ENCODE measurements around the gene ADM2. TPM values are rescaled to one million over a fixed set of nuclear protein-coding genes. Genes with fewer than 3 reads are reported as not detected.

Gene ADM2
- total RNA-seq, 6 donors from 2014 or later: 0.30 to 3.1 (median 1.6) TPM

DNA sequence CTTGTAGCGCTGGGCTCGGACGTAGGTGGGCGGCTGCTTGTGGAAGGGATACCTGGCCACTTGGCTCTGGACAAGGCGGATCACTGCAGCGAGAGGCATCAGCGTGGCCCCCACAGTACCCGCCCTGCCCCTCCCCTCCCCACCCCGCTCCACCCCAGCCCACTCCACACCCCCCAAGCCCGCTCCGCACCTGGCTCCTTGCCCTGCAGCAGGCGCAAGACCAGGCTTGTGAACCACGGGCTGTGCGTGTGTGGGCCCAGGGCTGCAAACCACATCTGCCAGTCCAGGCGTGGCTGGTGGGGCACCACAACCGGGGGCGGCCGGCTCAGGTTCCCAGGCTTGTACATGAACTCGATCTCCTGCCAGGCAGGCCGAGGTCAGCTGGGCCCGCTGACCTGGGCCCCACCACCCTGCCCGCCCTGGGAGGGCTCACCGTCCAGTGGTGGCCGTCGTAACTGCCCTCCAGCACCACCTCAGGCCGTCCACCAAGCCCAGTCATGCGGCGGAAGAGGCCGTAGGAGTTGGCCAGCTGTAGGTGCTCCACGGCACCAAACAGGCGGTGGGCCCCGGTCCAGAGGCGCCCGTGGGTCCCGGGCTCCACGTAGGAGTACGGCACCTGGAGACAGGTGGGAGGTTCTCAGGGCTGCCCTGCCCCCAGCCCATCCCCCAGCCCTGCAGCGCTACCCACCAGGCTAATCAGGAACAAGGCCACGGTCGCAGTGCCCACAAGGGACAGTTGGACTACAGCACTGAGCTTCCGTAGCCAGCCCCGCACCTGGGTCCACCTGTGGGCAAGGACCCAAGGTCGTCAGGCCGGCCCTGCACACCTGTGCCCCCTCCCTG lies 23.2 kb downstream of the ADM2 start:
- H3K27ac ChIP-seq: no peak overlapping the region
- H3K36me3 ChIP-seq: peaks cover 15 to 36% (median 33%) of the 10 kb centered on the region in 4 donors
- no peaks in the 10 kb centered on the region for H3K9me3 ChIP-seq
- peaks cover 19 to 35% (median 22%) of the 10 kb centered on the region in 4 donors for H3K4me1 ChIP-seq
- TF ChIP-seq, protein P1, sequence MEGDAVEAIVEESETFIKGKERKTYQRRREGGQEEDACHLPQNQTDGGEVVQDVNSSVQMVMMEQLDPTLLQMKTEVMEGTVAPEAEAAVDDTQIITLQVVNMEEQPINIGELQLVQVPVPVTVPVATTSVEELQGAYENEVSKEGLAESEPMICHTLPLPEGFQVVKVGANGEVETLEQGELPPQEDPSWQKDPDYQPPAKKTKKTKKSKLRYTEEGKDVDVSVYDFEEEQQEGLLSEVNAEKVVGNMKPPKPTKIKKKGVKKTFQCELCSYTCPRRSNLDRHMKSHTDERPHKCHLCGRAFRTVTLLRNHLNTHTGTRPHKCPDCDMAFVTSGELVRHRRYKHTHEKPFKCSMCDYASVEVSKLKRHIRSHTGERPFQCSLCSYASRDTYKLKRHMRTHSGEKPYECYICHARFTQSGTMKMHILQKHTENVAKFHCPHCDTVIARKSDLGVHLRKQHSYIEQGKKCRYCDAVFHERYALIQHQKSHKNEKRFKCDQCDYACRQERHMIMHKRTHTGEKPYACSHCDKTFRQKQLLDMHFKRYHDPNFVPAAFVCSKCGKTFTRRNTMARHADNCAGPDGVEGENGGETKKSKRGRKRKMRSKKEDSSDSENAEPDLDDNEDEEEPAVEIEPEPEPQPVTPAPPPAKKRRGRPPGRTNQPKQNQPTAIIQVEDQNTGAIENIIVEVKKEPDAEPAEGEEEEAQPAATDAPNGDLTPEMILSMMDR (IDR thresholded peaks at IDR 0.05): no peak
- TF ChIP-seq EP300 (IDR thresholded peaks at IDR 0.05) (no peak), POLR2A (IDR thresholded peaks at IDR 0.05) (no peak), POLR2AphosphoS5 (IDR thresholded peaks at IDR 0.05) (no peak)
- DNase-seq (peak in 1 of 2 donors; percentile 83), ATAC-seq (ENCODE audit: low FRiP score in 2 of 2) (no peak)
- no peak overlapping the region for H3K4me3 ChIP-seq
- H3K27me3 ChIP-seq: no peaks in the 10 kb centered on the region
- 96% methylated on average over 42 of the region's 44 CpGs; no CpG with 5 or more reads in 1 of the 2 donors for WGBS, 2 donors

DNA sequence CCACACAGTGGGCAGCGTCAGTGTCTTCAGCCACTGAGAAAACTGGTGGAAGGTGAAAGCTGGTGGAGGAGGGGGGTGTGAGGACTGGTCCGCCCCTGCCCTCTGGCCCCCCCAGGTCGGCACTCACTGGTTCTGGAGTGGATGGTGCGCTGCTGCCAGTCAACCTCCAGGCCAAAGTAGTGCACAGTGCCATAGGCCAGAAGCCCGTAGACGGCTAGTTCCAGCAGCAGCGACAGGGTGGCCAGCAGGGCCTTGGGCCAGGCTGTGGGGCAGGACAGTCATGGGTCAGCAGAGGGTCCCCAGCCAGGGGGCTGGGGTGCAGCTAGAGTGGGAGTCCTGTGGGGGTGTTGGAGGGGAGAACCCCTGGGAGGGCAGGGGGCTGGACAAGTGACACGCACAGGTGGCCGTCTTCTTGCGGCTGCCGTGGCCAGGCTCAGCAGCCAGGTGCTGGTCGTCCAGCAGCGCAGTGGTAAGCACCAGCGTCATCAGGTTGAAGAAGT lies 24.0 kb downstream of the ADM2 start:
- Histone ChIP-seq H3K4me3 (no peak overlapping the region), H3K9me3 (no peaks in the 10 kb centered on the region), H3K27ac (no peak overlapping the region), H3K27me3 (no peaks in the 10 kb centered on the region), H3K36me3 (peaks cover 15 to 36% (median 34%) of the 10 kb centered on the region in 4 donors), H3K4me1 (peaks cover 19 to 39% (median 24%) of the 10 kb centered on the region in 4 donors)
- 94 to 96% methylated on average over 11 to 13 of the region's 14 CpGs for whole genome bisulfite sequencing, 2 donors
- no peak for DNase-seq
- TF ChIP-seq, protein P1 (IDR thresholded peaks at IDR 0.05): no peak
- TF ChIP-seq POLR2AphosphoS5 (IDR thresholded peaks at IDR 0.05): no peak
- ATAC-seq (ENCODE audit: low FRiP score in 2 of 2): no peak

DNA sequence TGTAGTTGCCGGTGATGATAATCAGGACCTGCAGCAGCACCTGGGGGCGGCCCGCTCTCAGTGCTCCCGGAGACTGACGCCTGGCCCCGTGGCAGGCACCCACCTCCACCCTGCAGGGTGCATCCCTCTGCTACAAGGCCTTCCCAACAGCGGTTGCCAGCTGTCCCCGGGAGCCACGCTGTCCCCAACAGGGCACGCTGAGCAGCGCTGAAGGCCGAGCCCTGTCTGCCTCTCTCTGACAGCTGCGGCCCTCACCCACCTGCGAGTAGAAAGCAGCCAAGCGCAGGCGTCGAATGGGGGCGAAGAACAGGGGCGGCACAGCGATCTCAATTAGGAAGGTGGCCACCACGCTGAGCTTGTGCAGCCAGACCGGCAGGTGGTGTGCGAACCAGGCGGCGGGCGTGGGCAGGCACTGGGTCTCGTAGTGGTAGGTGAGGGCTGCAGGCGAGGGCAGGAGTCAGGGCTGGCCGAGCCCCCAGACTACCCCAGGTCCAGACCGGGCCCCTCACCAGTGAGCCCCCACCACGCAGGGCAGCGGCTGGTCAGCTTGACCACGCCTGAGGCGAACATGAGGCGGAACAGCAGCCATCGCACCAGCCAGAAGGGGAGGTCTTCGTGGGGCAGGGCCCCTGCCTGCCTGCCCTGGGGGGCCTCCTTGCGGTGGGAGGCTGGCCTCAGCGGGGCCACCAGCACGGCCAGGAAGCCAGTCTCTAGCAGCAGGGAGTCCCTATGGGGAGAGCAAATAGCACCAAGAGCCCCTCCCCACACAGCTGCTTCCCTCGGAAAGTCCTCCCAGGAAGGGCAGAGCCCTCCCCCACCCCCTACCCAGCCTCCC lies 24.6 kb downstream of the ADM2 start:
- WGBS, 2 donors: 92 to 96% methylated on average over 22 to 38 of the region's 41 CpGs
- TF ChIP-seq, protein P1 (IDR thresholded peaks at IDR 0.05): no peak
- TF ChIP-seq POLR2A (IDR thresholded peaks at IDR 0.05) (no peak), EP300 (IDR thresholded peaks at IDR 0.05) (no peak), POLR2AphosphoS5 (IDR thresholded peaks at IDR 0.05) (no peak)
- DNase-seq (peak in 1 of 2 donors; percentile 86), ATAC-seq (ENCODE audit: low FRiP score in 2 of 2) (no peak)
- Histone ChIP-seq H3K27me3 (no peaks in the 10 kb centered on the region), H3K4me3 (peak overlapping the region in 2 of 4 donors; percentile 81 to 99), H3K27ac (peak overlapping the region in 1 of 4 donors; percentile 91), H3K36me3 (peaks cover 15 to 40% (median 36%) of the 10 kb centered on the region in 4 donors), H3K9me3 (no peaks in the 10 kb centered on the region), H3K4me1 (peaks cover 19 to 39% (median 24%) of the 10 kb centered on the region in 4 donors)

DNA sequence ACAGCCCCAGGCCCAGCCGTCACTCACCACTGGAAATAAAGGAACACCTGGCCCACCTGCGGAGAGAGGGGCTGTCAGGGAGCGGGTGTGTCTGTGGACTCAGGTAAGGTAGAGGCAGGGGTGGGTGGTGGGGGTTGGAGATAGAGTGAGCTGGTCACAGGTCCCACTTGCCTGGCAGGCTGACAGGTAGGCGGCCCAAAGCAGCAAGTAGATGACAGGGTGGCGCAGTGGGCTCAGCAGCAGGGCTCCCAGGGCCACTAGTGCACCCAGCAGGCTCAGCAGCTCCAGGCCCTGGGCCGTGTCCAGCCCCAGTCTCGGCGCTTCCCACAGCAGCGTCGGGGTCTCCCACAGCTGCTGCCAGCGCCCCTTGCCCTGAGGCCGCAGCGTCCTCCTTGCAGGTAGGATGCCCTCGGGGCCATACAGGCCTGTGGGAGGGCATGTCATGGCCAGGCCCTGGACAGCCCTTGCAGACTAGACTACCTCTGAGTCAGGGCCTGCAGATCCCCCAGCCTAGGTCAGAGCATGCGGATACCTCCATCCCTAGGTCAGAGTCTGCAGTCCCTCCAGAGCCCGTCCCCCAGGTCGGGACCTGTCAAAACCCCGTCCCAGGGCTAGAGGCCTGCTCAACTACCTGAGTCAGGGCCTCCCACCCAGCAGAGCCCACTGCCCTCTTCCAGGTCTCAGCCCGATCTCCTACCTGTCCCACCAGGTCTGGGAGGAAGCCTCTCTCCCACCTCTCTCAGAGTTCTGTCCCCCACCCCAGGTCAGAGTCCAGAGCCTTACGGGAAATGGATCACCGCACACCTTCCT lies 25.5 kb downstream of the ADM2 start:
- DNase-seq: peak in 1 of 2 donors; percentile 87
- ATAC-seq (ENCODE audit: low FRiP score in 2 of 2): peak in 1 of 2 donors; percentile 2
- Histone ChIP-seq H3K4me3 (peak overlapping the region; percentile 81 to 99 (median 98)), H3K27ac (peak overlapping the region; percentile 87 to 94 (median 90)), H3K4me1 (peaks cover 23 to 39% (median 24%) of the 10 kb centered on the region in 4 donors), H3K27me3 (no peaks in the 10 kb centered on the region), H3K9me3 (no peaks in the 10 kb centered on the region), H3K36me3 (peaks cover 15 to 40% (median 36%) of the 10 kb centered on the region in 4 donors)
- no peak for TF ChIP-seq EP300 (IDR thresholded peaks at IDR 0.05)
- TF ChIP-seq, protein P1 (IDR thresholded peaks at IDR 0.05): no peak
- no peak for TF ChIP-seq POLR2A (IDR thresholded peaks at IDR 0.05)
- no peak for TF ChIP-seq POLR2AphosphoS5 (IDR thresholded peaks at IDR 0.05)
- 41 to 79% methylated on average over 3 to 21 of the region's 21 CpGs for WGBS, 2 donors

All from upper lobe of left lung (tissue), 6 donors.